ENCODE data around the gene P2RY2.
"Not testable (repeated sequence)": the region's sequence is repeated elsewhere in the genome, so short reads cannot be mapped to it uniquely, and the experiment has no call there.

Gene P2RY2

GRCh38 chr11:73267906-73268540 is 49.9 kb downstream of the P2RY2 start:
- no peak for DNase-seq (ENCODE audit: low read depth in 3 of 3)

GRCh38 chr11:73268671-73269271 is 50.7 kb downstream of the P2RY2 start:
- no peak for DNase-seq (ENCODE audit: low read depth in 3 of 3)

- DNase-seq (ENCODE audit: low read depth in 3 of 3) = no peak
These were observed 51.5 kb downstream of the P2RY2 start for GRCh38 chr11:73269459-73270015.

DNA sequence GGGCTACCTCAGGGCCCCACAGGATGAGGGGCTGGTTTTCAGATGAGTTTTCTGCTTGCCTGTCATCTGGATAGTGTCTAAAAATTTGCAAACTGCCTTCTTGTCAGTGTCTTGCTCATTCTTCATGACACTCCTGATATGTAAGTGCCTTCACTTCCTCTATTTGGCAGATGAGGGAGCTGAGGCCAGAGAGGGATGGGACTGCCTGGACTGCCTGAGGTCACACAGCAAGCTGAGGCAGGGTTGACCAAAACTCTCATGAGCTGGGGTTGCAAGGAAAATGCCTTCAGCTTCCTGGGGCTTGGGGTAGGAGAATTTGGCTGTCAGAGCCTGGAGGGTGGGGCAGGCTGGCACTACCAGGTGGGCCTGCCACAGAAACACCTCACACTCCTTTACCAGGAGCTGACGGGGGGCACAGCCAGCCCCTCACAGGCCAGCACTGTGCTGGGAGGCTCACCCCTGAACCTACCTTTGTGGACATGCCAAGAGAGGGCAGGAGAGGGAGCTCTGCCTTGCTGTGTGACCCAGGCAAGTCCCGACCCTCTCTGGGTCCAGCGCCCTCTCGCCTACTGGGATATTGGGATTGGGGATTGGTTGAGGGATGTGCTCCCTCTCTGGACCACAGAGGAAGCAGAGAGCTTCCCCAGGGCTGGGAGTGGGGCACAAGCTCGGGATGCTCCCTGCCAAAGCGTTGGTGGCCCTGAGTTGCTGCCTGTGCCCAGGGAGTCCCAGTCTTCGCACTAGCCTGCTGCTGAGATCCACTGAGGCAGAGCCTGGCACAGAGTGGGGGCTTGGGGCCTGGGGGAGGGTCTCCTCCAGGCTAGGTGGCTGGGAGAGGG is 52.2 kb downstream of the P2RY2 start:
- no peak for DNase-seq (ENCODE audit: low read depth in 3 of 3)

- DNase-seq (ENCODE audit: low read depth in 3 of 3) = no peak
These were observed 52.9 kb downstream of the P2RY2 start for GRCh38 chr11:73270855-73271477.

DNA sequence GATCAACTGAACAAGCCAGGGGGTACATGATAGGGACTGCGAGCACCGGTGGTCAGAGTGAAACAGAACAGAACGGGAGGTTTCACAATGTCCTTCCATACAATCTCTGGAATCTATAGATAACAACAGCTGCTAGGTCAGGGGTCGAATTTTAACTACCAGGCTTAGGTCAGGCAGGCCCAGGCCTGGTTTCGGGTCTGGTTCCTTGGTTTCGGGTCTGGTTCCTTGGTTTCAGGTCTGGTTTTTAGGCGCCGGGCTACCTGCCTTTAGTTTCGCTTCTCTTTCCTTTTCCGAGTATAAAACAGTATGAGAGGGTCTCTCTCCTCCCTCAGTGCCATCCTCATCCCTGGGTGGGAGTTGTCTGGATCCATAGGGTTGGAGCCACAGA is 53.4 kb downstream of the P2RY2 start:
- DNase-seq (ENCODE audit: low read depth in 3 of 3) = not testable (repeated sequence)

DNA sequence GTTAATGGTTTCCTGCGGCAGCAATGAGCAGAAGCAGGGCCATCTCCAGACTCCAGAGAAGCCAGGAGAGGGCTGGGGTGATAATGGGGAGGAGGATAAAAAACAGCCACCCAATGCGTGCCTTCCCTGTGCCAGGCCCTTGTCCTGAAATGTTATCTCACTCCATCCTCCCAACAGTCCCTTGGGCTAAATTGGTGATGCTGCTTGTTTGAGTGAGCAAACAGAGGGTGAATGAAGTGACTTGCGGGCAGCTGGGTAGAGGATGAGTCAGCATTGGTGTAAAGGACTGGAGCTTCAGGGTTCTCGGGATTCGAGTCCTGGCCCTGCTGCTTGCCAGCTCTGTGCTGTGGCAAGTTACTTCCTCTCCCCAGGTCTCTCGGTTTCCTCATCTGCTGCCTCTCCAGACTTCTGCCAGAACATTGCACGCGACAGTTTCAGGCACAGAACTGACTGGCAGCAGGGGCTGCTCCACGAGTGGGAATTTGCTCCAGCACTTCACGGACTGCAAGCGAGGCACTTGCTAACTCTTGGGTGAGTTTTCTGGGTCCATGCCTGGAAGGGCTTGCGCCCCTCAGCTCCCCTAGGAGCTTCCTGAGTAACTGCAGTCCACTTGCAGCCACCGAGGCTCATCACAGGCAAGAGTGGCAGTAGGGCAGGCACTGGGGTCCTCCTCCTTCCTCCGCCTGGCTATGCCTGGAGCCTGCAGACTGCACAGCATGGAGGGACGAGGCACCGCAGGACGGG is 54.0 kb downstream of the P2RY2 start, which contains the start of gene P2RY6:
P2RY6 (plus strand) TSS at position 403 of the 744 bp plus-strand sequence. CDS start 24,181 bp downstream, outside the sequence.
- no peak for DNase-seq (ENCODE audit: low read depth in 3 of 3)

DNA sequence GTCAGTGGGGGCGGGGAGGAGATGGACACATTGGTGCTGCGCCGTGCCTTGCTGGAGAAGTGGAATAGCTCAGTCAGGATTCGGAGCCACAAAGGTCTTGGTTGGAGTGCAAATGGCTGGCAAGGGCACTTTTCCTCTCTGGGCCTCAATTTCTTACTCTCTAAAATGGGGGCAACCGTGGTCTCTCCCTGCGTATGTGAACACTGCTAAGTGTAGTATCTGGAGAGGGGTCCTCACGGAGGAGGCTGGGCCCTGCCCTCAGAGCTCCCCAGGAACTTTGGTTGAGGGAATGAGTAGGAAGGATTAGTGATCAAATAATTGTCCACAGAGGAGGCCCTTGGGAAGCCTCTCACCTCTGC is 54.6 kb downstream of the P2RY2 start:
- DNase-seq (ENCODE audit: low read depth in 3 of 3) = no peak

DNA sequence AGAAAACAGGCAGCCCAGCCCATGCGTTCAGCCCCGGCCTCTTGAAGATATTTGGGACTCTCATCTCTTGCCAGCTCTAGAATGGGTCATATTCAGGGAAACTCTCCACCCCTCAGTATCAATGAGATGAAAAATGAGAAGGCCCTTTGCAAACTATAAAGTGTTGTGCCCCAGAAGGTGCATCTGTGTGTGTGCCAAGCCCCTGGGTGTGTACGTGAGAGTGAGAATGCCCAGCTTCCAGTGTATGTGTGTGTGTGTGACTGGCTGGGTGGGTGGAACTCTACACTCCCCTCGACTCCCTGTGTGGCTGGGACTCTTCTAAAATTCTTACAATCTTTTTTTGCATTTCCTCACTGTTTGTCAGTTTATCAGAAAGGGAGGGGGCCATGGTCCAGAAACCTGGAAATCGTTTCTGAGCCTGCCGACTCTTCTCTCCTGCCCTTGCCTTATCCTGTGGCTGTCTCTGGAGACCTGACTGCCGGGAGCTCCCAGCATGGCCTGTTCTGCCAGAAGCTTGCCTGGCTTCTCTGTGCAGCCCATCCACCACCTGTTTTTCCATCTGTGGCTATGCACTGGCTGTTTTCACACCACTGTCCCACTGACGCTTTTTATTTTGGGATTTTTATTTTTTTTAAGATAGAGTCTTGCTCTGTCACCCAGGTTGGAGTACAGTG is 55.3 kb downstream of the P2RY2 start:
- no peak for DNase-seq (ENCODE audit: low read depth in 3 of 3)

GRCh38 chr11:73274191-73274590 is 56.1 kb downstream of the P2RY2 start:
- not testable (repeated sequence) for DNase-seq (ENCODE audit: low read depth in 3 of 3)

DNA sequence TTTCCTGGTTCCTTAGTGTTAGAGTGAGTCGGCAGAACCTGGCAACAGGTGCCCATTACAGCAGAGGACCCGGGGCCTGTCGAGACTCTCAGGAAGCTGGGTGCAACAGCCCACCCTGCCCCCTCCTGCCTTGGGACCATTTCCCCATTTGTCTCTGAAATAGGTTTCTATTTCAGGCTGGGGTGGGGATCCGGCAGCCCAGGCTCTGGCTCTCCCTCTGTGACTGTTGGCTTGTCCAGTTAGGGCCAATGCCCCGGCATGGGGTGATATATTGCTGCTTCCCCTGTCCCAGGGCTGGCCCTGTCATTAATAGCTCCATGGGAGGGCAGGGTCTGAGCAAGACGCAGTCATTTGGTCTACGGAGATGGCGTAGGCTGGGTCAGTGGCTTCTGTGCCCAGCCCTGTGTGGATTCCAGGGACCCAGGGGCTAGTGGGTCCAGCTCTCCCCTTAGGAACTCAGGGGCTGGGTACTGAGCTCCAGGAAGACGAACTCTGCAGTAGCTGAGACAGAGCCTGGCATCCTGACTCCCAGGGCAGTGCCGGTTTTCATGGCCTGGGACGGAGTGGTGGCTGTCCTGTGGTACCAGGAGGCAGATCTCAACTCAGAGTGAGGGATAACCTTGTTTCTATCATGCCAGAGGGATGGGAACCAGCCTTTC is 56.8 kb downstream of the P2RY2 start:
- no peak for DNase-seq (ENCODE audit: low read depth in 3 of 3)

- DNase-seq (ENCODE audit: low read depth in 3 of 3) = no peak
These were observed 57.3 kb downstream of the P2RY2 start for GRCh38 chr11:73275381-73275750.

DNA sequence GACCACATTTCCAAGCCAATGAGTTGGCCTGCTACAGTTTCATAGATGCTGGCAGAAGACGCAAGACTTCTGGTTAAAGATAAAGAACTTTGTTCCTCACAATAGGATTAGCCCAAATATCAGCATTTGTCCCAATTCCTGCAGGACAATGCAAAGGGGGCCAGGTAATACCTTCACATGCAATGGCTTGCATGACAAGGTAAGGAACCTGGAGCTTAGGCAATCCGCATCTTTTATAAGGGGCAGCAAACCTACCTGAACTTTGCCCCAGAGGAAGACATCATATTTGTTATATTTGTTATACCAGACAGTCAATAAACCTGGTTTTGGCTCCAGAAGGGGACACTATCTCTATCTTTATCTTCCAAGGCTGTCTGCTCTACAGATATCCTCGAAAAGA is 59.4 kb downstream of the P2RY2 start:
- no peak for DNase-seq (ENCODE audit: low read depth in 3 of 3)

DNA sequence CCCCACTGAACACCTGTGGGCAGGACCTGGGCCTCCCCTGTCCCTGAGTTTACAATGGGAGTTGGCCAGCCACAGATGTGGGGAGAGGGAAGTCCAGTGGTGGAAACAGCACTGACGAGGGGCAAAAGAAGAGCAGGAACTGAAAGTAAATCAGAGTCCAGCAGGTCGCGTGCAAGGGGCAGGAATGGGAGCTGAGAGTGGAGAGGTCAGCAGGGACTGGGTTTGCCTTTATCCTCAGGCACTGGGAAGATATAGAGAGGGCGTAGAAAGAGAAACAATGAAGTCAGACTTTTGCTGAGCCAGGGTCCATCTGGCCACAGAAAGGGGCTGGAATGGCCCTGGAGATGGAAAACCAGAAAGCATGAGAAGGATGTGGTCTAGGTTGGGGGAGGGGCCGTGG is 62.5 kb downstream of the P2RY2 start:
- DNase-seq (ENCODE audit: low read depth in 3 of 3) = no peak

DNA sequence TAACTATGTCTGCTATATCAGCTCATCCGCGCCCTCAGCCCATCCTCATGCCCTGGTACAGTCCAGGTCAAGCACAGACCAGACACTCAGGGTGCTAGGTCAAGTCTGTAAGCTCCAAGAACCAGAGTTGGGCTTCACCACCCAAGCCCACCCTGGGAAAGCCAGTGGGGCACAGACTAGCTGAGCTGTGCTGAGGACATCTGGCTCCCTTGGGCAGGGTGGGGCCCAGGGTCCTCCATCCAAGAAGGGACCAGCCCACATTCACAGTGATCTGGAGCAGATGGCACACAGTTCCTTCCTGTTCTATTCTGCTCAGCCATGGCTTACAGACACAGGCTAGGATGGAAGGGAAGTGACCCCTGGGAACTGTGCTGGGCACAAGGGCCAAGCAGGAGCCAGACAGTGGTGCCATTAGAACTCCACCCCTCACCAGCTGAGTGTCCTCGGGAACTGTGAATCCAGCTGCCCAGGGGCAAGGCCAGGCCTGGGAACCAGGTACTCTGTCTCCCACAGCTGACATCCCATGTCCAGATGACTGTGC is 63.2 kb downstream of the P2RY2 start:
- no peak for DNase-seq (ENCODE audit: low read depth in 3 of 3)

DNA sequence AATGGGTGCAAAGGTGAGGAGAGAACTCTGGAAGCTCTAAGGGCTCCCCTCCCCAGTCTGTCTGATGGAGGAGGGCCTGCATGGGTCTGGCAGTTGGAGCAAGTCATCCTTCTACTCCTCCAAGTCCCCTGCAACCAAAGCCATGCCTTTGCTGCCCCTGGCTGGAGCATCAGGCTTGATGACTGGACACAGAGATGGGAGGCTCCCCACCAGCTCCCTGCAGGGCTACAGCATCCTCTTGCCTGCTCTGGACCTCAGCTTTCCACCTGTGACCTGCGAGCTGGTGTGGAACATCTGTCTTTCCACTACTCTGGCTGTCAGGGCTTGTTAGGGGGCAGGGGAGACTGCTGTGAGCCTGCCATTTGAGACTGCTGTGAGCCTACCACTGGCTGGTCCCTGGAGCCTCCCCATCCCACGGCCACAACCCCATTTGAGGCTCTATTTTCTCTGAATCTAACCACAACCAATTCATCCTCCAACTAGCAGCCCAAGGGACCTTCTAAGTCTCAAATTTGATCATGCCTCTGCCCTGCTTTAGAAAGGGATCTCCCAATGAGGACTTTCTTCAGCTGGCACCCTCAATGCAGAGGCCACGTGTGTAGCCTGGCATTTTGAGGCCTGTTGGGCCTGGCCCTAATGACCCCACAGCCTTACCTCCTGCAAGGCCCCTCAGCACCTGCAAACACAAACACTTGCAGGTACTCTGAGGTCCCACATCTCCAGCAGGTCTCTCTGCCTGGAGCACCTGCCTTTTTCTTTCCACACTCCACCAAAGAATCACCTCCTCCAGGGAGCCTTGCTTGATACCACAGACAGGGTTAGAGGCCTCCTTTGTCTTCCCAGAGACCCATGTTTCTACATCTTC is 63.9 kb downstream of the P2RY2 start:
- no peak for DNase-seq (ENCODE audit: low read depth in 3 of 3)

GRCh38 chr11:73283276-73284000 is 65.4 kb downstream of the P2RY2 start:
- DNase-seq (ENCODE audit: low read depth in 3 of 3) = no peak

- DNase-seq (ENCODE audit: low read depth in 3 of 3) = no peak
These were observed 66.0 kb downstream of the P2RY2 start for GRCh38 chr11:73284106-73284505.
